KOPT-K1 (cell line): ENCODE results near the gene PPP2R5D.

Source experiments
- H3K27ac ChIP-seq: fragments of 200-600 bp; sonication (generic); 2 replicates; pipeline ENCODE4 v1.5.1; 2016; ENCODE audit warnings: antibody characterized with exemption, mild to moderate bottlenecking, low read depth, low read length; ENCODE audit not compliant: poor library complexity, severe bottlenecking
- H3K36me3 ChIP-seq: fragments of 200-600 bp; sonication (generic); 2 replicates; pipeline ENCODE4 v1.5.1; 2017; ENCODE audit warnings: antibody characterized with exemption, mild to moderate bottlenecking, low read length, moderate library complexity; ENCODE audit not compliant: insufficient read depth
- H3K9me3 ChIP-seq: fragments of 200-600 bp; sonication (generic); 2 replicates; pipeline ENCODE4 v1.5.1; 2017; ENCODE audit warnings: antibody characterized with exemption, low read length, mild to moderate bottlenecking; ENCODE audit not compliant: insufficient read depth, poor library complexity, severe bottlenecking

Gene PPP2R5D

GRCh38 chr6:42959917-42960242, 24.5 kb upstream of the PPP2R5D start:
- Histone ChIP-seq H3K9me3 (no peaks in the 10 kb centered on the region), H3K27ac (no peak overlapping the region), H3K36me3 (peaks cover 22% of the 10 kb centered on the region)

- H3K27ac ChIP-seq = no peak within 1 kb of the TSS
- H3K9me3 ChIP-seq = no peaks in the 10 kb centered on the region
- peaks cover 28% of the 10 kb centered on the region for H3K36me3 ChIP-seq
Measured at GRCh38 chr6:42960243-42961019, 23.9 kb upstream of the PPP2R5D start, which contains the start of gene GNMT. Gene GNMT (plus strand): TSS chr6:42960754. CDS start chr6:42960768, 14 bp downstream.

GRCh38 chr6:42961020-42961470, 23.3 kb upstream of the PPP2R5D start:
- H3K36me3 ChIP-seq = peaks cover 32% of the 10 kb centered on the region
- no peaks in the 10 kb centered on the region for H3K9me3 ChIP-seq
- H3K27ac ChIP-seq = no peak overlapping the region

GRCh38 chr6:42962096-42962495, 22.3 kb upstream of the PPP2R5D start:
- no peaks in the 10 kb centered on the region for H3K9me3 ChIP-seq
- H3K36me3 ChIP-seq = peaks cover 40% of the 10 kb centered on the region
- no peak overlapping the region for H3K27ac ChIP-seq

- no peak overlapping the region for H3K27ac ChIP-seq
- peaks cover 45% of the 10 kb centered on the region for H3K36me3 ChIP-seq
- no peaks in the 10 kb centered on the region for H3K9me3 ChIP-seq
Measured at GRCh38 chr6:42962502-42963178, 21.7 kb upstream of the PPP2R5D start.

- peaks cover 45% of the 10 kb centered on the region for H3K36me3 ChIP-seq
Measured at GRCh38 chr6:42963179-42963854, 21.1 kb upstream of the PPP2R5D start.

GRCh38 chr6:42963855-42964605, 20.3 kb upstream of the PPP2R5D start:
- Histone ChIP-seq H3K9me3 (no peaks in the 10 kb centered on the region), H3K27ac (no peak overlapping the region), H3K36me3 (peaks cover 48% of the 10 kb centered on the region)

More at GRCh38 chr6:42963179-42963854, 21.1 kb upstream of the PPP2R5D start:
- Histone ChIP-seq H3K27ac (no peak overlapping the region), H3K9me3 (no peaks in the 10 kb centered on the region)

- peaks cover 55% of the 10 kb centered on the region for H3K36me3 ChIP-seq
- no peak overlapping the region for H3K27ac ChIP-seq
- no peaks in the 10 kb centered on the region for H3K9me3 ChIP-seq
Measured at GRCh38 chr6:42966571-42966970, 17.8 kb upstream of the PPP2R5D start.

GRCh38 chr6:42967228-42967627, 17.1 kb upstream of the PPP2R5D start:
- H3K27ac ChIP-seq = no peak overlapping the region
- H3K36me3 ChIP-seq = peaks cover 51% of the 10 kb centered on the region
- no peaks in the 10 kb centered on the region for H3K9me3 ChIP-seq

- peaks cover 44% of the 10 kb centered on the region for H3K36me3 ChIP-seq
- H3K27ac ChIP-seq = no peak overlapping the region
Measured at GRCh38 chr6:42968126-42968701, 16.2 kb upstream of the PPP2R5D start.

GRCh38 chr6:42968783-42969182, 15.6 kb upstream of the PPP2R5D start:
- Histone ChIP-seq H3K9me3 (no peaks in the 10 kb centered on the region), H3K36me3 (peaks cover 46% of the 10 kb centered on the region), H3K27ac (no peak overlapping the region)

More at GRCh38 chr6:42968126-42968701, 16.2 kb upstream of the PPP2R5D start:
- H3K9me3 ChIP-seq = no peaks in the 10 kb centered on the region

GRCh38 chr6:42969431-42969830, 14.9 kb upstream of the PPP2R5D start:
- H3K27ac ChIP-seq = no peak overlapping the region
- H3K9me3 ChIP-seq = no peaks in the 10 kb centered on the region
- peaks cover 43% of the 10 kb centered on the region for H3K36me3 ChIP-seq

- peaks cover 43% of the 10 kb centered on the region for H3K36me3 ChIP-seq
- no peak overlapping the region for H3K27ac ChIP-seq
- no peaks in the 10 kb centered on the region for H3K9me3 ChIP-seq
Measured at GRCh38 chr6:42969934-42970333, 14.4 kb upstream of the PPP2R5D start.

- Histone ChIP-seq H3K27ac (no peak overlapping the region), H3K36me3 (peaks cover 34% of the 10 kb centered on the region), H3K9me3 (no peaks in the 10 kb centered on the region)
Measured at GRCh38 chr6:42970871-42971612, 13.3 kb upstream of the PPP2R5D start.
